SKM-1 treated with dmso at 0.1 percent for 144 hours (cell line): ENCODE data around the gene CCL2.
"Not testable (repeated sequence)": the region's sequence is repeated elsewhere in the genome, so short reads cannot be mapped to it uniquely, and the experiment has no call there.

Experiments
- DNase-seq: peaks from one replicate; lab custom pipeline; 2025; ENCODE audit not compliant: unreplicated experiment; lab: John Stamatoyannopoulos, UW

The CCL2 gene

DNA sequence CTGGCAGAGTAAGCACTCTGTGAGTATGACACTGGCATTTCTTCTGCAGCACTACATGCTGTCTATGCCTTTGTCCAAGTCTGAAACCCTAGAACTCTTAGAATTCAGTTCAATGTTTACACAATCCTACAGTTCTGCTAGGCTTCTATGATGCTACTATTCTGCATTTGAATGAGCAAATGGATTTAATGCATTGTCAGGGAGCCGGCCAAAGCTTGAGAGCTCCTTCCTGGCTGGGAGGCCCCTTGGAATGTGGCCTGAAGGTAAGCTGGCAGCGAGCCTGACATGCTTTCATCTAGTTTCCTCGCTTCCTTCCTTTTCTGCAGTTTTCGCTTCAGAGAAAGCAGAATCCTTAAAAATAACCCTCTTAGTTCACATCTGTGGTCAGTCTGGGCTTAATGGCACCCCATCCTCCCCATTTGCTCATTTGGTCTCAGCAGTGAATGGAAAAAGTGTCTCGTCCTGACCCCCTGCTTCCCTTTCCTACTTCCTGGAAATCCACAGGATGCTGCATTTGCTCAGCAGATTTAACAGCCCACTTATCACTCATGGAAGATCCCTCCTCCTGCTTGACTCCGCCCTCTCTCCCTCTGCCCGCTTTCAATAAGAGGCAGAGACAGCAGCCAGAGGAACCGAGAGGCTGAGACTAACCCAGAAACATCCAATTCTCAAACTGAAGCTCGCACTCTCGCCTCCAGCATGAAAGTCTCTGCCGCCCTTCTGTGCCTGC lies at the start of gene CCL2:
Gene CCL2, plus strand, starts transcription at position 635 of the 730 bp plus-strand sequence. Its CDS starts 65 bp downstream, at position 700.
- no peak for DNase-seq

DNA sequence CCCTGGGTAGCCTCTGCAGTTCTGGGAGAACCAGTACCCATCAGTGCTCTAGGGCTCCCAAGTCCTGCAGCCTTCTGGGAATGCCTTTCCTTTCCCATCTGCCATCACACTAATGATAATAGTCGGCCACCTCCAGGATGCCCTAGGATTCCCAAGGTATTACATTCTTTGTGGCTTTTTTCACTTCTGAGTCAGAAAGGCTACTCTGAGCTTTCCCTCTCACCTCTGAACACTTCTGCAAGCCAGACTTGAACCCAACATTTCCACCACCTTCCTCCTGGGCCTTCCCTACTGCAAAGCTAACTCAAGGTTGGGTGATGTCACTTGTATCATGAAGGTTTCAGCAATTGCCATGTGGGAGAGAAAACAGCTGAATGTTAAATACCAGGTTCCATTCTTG lies 49.7 kb upstream of the CCL2 start:
- no peak for DNase-seq

DNA sequence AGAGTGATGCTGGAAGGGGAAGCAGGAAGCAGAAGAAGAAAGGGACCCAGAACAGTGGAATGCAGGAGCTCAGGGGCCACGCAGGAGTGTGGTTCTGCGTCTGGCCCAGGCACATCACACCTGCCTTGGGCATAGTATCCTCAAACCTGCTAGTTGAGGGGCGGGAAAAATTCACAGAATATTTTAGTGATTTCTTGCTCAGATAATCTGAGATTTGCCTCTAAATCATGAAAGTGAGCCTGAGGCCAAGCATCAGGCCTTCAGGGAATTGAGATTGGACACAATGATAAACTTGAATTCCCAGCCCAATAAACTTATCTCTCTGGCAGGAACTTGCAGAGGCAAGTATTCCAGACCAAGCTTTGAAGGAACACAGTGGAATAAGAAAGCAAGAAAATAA lies 48.5 kb upstream of the CCL2 start:
- DNase-seq, result no peak

DNA sequence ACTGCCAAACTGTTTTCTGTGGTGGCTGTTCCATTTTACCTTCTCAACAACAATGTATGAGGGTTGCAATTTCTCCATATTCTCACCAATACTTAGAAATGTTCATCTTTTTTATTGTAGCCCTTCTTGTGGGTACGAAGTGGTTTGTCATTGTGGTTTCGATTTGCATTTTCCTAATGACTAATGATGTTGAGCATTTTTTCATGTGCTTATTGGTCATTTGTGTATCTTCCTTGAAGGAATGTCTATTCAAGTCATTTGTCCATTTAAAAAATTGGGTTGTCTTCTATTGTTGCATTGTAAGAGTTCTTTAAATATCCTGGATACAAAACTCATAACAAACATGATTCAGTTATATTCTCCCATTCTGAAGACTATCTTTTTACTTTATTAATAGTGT lies 47.5 kb upstream of the CCL2 start:
- DNase-seq, result no peak

DNA sequence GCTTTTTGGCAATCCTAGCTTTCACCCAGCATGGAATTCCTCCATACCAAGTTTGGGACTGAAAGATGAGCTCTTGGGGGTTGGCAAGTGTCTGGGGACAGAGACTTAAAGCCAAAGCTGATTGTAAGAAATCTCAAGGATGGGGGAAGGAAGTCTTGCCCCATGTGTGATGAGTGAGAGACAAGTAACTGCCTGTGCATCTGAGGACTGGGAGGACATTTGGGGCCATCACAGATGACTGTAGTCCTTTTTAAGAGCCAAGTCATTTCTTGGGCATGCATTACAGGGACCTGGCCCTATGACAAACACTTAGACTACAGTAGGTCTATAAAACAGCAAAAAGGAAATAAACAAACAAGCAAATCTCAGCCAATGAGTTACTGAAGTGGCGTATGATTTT lies 36.3 kb upstream of the CCL2 start:
- no peak for DNase-seq

DNA sequence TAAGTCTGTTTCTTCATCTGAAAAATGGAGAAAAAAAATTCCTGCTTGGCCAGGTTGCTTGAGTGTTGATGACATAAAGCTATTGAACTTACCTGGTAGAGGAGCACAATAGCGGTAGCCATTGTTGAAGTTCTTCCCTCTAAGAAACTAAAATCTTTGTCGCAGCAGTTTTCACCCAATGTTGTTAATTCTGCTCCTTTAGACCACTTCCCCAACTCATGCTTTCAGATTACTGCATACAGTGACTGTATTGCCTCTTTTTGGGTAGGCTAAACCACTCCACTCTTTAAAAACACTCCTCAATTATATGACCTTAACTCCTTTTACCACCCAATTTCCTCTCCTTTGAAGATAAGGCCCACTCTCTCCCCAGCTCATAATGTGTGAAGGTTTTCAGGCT lies 35.7 kb upstream of the CCL2 start:
- no peak for DNase-seq

DNA sequence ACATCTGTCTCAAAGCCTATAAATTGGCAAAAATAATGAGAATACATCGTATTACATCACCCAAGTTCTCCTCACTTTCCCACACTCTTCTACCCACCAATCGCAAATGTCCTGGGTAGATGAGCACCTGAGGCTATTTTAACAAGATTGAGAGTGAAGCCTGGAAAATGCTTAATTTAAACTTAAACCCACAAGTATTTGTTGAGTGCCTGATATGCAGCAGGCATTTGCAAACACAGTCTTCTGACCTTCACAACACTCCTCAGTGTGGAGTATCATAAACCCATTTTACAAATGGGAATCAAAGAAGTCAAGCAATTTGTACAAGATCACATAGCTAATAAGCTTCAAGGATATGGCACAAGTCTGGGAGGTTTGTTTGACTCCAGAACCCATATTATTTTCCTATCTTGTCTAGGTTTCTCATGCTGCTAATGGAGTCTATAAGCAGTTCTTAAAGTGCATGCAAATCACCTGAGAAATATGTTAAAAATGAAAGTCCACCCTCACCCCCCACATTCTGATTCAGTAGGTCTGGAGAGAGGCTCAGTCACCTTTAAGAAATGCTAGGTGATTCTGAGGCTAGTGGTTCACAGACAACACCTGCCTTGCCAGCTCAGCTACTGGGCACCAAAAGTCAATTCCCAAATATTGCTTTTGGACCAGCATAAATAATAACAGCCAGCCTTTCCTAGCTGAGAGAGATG lies 34.9 kb upstream of the CCL2 start:
- no peak for DNase-seq

DNA sequence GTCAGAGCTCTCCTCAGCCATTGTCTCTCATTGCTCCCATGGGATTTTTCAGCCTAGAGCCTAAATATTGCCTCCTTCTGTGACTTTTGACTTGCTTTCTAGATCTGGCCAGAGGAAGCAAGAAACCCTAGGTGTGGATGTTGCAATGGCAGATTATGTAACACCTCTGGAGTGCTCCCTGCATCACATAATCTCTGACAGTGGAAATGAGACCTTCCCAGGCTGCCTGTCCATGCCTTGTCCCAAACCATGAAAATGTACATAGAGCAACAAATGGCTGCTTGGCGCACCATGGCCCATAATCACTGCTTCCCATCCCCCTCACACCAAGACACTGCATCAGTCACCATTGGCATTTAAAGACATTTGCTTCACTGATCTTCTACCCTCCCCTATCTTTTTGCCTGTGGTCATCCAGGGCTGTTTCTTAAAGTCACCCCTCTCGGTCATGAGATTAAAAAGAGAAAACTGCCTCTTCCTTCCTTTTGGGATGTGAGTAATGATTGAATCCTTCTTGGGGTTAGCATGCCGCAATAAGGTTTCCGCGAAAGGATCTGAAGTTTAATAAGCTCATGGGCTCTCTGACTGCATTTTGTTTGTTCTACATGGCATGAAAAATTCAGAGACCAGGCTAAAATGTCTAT lies 34.2 kb upstream of the CCL2 start:
- DNase-seq, result no peak

DNA sequence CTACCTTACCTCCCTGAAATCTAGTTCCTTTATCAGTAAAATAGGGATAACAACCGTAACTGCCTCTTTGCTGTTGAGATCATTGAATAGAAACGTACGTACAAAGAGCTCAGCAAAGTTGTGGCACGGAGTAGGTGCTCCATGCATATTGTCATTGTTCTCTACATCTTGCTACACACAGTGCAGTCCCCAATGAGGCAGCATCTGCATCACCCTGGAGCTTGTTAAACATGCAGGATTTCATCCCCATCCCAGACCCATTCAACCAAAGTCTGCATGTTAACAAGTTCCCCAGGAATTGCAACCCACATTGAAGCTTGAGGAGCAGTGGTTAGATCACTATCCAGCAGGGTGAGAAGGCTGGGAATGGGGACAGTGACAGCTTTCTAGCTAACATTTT lies 33.7 kb upstream of the CCL2 start:
- DNase-seq, result no peak

DNA sequence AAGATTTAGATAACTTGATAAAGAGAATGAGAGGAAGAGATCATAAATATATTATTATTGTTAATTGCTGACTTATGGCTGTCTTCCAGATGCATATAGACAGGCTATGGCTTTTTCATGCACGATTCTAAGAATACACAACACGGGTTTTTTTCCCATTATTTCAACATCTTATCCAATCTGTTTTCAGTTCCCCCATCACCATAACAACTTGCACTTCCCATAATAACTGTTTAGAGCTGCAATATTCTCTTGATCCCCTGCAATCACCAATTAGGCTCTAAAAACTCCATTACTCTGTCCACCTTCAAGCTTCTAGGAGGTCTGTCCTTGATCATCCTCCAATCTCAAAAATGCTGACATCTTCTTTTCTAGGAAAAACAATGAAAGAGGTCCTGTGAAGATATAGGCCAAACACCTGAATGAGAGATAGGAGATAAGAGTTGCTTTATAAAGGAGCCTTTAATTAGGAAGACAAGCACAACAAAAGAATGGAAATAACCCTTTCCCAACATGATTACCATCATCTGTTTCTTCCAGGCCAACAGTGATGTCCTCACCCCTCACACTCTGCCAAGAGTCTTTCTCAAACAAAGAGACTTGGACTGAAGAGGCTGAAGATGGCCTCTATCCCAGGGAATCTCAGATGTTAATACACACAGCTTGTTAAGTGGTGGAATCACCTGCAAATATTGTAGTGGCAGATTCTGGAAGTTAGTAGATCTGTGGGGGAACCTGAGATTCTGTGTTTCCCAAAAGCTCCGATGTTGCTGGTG lies 32.2 kb upstream of the CCL2 start:
- no peak for DNase-seq

DNA sequence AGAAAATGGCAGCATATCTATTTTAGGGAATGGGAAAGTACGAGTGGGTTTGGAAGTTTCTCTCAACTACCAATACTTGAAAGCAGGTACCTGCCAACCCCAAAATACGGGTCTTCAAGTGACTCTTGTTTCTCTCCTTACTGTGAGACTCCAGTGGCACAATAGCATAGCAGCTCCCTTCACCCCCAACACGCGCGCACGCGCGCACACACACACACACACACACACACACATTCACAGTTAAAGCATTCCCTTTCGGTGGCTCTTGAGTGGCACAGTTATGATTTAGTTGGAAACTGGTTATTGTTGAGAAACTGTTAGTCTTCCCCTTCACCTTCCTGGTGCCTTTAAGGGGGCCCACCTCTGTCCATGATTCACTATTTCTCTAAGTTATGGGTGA lies 30.0 kb upstream of the CCL2 start:
- no peak for DNase-seq

DNA sequence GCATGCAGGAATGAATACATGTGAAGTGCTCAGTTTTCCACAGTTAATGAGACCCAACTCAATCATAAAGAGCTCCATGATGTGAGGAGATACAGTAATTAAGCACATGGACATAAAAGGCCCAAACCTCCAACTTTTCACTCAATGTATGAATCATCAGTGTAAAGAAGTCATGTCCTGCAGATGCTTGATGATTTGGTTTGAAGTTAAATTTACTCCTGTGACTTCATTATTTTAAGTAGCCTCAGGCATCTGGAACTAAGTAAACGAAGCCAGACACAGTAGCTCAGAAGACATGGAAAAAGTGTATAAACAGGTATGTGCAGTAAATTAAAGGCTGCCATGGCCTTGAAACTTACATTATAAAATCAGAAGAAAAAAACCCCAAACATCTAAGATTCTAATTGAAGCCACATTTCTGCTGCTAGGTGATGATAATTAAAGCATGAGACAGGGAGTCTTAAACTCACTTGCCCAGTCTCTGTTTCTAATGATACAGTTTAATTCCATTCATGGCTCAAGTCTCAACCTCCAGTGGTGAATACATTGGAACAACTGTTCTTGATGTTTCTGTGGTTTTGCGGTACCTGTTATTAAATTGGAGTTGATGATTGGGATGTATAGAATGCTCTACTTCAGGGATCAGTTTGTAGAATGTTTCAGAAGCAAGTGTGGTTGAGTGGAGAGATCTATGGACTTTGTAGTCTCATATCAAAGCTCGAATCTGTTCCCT lies 28.9 kb upstream of the CCL2 start:
- DNase-seq, result no peak

DNA sequence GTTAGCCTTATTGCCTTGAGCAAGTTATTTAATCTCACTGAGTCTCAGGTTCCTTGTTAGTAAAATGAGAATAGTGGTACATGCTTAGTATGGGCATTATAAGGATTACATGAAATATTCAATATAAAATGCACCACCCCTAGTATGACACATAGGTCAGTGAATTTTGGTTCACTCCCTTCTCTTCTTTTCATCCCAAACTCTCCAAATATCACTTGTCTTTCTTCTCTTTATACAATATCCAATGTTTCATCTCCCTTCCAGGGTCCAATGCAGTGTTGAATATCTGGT lies 28.4 kb upstream of the CCL2 start:
- DNase-seq, result no peak

DNA sequence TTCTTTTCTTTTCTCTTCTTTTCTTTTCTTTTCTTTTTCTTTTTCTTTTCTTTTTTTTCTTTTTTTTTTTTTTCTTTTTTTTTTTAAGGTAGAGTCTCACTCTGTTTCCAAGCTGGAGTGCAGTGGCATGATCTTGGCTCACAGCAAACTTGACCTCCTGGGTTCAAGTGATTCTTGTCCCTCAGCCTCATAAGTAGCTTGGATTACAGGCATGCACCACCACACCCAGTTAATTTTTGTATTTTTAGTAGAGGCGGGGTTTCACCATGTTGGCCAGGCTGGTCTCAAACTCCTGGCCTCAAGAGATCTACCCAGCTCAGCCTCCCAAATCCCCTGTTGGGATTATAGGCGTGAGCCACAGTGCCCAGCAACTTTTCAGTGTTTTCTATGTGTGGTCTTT lies 27.8 kb upstream of the CCL2 start:
- not testable (repeated sequence) for DNase-seq

DNA sequence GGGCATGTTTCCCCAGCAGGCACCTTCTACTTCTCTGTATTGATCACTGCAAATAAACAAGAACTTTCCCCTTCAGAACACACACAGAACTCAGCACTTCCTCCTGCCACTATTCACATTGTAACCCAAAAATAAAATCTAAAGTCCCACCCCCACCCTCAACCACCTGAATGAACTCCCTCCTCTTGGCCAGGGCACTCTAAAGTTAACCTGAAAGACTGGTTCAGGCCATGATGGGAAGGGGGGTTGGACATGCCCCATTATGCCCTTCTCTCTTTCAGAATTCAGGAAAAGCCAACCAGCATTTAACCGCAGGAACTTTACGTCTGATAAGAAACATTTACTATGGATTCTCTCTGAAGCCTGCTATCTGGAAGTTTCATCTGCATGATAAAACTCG lies 27.4 kb upstream of the CCL2 start:
- DNase-seq, result no peak

DNA sequence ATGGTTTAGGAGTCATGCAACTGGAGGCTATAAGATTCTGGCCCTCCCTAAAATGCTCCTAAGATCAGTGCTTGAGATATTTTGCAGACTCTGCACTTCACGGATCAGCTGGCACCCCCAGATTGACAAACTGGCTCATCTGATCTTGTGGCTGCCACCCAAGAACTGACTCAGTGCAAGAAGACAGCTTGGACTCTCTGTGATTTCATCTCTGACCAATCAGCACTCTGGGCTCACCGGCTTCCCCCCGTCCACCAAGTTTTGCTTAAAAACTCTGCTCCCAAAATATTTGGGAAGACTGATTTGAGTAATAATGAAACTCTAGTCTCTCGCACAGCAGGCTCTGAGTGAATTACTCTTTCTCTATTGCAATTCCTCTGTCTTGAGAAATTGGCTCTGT lies 26.3 kb upstream of the CCL2 start:
- no peak for DNase-seq

DNA sequence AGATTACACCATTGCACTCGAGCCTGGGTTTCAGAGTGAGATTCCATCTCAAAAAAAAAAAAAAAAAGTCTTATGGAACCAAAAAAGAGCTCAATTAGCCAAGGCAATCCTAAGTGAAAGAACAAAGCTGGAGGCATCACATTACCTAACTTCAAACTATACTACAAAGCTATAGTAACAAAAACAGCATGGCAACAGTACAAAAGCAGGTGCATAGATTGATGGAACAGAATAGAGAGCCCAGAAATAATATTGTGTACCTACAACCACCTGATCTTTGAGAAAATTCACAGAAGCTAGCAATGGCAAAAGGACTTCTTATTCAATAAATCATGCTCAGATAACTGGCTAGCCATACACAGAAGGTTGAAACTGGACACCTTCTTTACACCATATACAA lies 24.7 kb upstream of the CCL2 start:
- DNase-seq, result no peak

DNA sequence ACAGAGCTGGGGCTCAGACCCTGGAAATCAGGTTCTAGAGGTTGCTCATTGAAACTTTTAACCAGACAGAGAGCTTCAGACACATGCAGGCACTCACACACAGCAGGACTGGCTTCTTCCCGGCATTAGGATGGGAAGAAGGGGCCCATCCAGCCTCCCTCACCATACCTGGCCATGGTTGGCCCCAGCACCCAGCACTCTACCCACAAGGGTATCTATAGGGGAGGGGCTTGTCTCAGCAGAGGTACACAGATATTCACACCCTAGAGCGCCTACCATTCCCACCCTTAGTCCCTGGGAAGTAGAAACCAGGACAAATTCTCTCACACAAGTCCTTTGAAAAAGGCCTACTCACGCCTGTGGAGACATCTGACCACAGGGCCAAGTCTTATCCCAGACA lies 20.5 kb upstream of the CCL2 start:
- DNase-seq, result no peak

DNA sequence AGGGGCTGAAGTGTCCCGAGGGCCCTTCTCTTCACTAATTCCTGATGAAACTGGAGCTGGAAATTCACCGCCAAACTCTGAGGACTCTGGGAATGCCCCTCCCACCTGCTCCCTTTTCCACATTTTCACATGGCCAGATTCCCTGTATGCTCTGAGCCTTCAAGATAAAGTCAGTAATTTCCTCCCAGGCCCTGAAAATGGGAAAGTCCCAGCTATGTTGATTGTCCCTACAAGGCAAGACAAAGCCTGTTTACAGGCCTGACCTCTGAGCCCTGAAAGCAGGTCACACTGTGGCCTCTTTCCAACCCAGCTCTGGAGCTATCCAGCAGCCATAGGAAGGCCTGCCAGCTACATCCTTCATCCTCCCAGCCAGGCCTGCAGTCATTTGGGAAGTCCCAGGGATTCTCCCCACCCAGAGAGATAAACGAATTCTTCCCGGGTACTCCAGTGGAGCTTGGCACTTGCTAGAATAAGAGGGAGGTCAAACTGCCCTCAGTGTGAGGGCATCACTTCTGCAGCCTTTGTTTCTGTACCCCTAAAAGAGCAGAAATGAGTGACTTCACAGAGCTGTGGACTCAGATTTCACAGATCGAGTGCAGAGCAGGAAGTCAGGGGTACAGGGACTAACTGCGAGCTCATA lies 19.6 kb upstream of the CCL2 start:
- no peak for DNase-seq

DNA sequence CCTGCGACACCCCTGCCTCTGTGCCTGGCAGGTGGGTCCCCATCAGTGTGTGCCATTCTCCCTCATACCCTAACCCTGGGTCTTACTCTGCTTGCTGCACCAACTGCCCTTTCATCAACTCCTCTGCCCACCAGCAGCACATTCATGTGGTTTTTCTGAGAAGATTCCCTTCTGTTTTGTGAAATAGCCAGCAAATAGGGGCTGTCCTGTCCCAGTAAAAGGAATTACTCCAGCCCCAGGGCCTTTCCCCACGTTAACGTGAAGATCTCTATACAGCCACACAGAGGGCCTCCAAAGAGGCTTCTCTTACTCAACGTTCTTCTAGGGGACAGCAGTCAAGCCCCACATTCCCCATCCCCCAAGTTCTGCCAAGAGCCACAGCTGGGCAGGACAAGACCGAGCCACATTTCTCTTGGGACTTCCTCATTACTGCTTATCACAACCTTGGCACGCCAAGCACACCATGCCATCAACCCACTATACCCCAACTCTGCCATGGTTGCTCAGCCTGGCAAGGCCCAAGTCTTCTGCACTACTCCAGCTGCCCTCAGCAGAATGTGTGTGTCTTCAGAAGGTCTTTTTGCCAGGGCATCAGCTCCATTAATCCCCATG lies 18.7 kb upstream of the CCL2 start:
- no peak for DNase-seq
